HepG2 (cell line): Measurements from ENCODE around the gene NOC3L. TPM values are rescaled to one million over a fixed set of nuclear protein-coding genes. Genes with fewer than 3 reads are reported as not detected.
A peak's percentile ranks its signal among the peaks of the same experiment; 100 is the strongest.

Source experiments
- AKAP8 ChIP-seq: sonication (generic); formaldehyde crosslinking; IDR thresholded peaks from 2 replicates; pipeline ENCODE4 v1.5.1; 2020; ENCODE audit warnings: mild to moderate bottlenecking, missing genetic modification reagents
- BRCA1 ChIP-seq: sonication (generic); formaldehyde crosslinking; IDR thresholded peaks from 2 replicates; pipeline ENCODE4 v1.4.0; 2020; ENCODE audit warnings: missing genetic modification reagents
- ELK4 ChIP-seq: sonication (generic); formaldehyde crosslinking; IDR thresholded peaks from 2 replicates; pipeline ENCODE4 v1.9.0; 2021; ENCODE audit warnings: missing genetic modification reagents, borderline replicate concordance
- HBP1 ChIP-seq: IDR thresholded peaks from 2 replicates; pipeline ENCODE4 v1.6.1; 2016; ENCODE audit warnings: low read depth, control low read depth
- NKX3-1 ChIP-seq: sonication (generic); formaldehyde crosslinking; IDR thresholded peaks from 2 replicates; pipeline ENCODE4 v1.5.0; 2020; ENCODE audit warnings: missing genetic modification reagents
- PHF5A ChIP-seq: IDR thresholded peaks from one replicate; pipeline ENCODE4 v1.6.1; 2018; ENCODE audit warnings: low read depth, missing genetic modification reagents; ENCODE audit not compliant: unreplicated experiment
- SMARCC2 ChIP-seq: fragments of 450-650 bp; IDR thresholded peaks from 2 replicates; pipeline ENCODE4 v1.6.1; 2017; ENCODE audit warnings: antibody characterized with exemption, mild to moderate bottlenecking
- SMYD3 ChIP-seq: sonication (generic); formaldehyde crosslinking; IDR thresholded peaks from 2 replicates; pipeline ENCODE4 v1.8.1; 2023; ENCODE audit warnings: mild to moderate bottlenecking, missing genetic modification reagents
- ZNF256 ChIP-seq: sonication (generic); formaldehyde crosslinking; conservative IDR thresholded peaks from 2 replicates; pipeline ENCODE4 v1.4.0; 2020; ENCODE audit warnings: missing genetic modification reagents
- ZNF546 ChIP-seq: sonication (generic); formaldehyde crosslinking; conservative IDR thresholded peaks from 2 replicates; pipeline ENCODE4 v1.8.1; 2023; ENCODE audit warnings: mild to moderate bottlenecking, missing genetic modification reagents
- ZSCAN29 ChIP-seq: sonication (generic); formaldehyde crosslinking; conservative IDR thresholded peaks from 2 replicates; pipeline ENCODE4 v1.4.0; 2020; ENCODE audit warnings: mild to moderate bottlenecking, missing genetic modification reagents
- polyA plus RNA-seq, 8 experiments: library from polyadenylated mRNA; depleted of rRNA in 3 of 8; stranded (reverse) in 7 of 8; unstranded in 1 of 8; fragments of >200 nt; fragmentation: Illumina TruSeq in 4 of 8; extraction: Trizol in 4 of 8; gene quantifications; 2 replicates each; pipeline versions ENCODE4 v1.2.1 to v1.2.3, GENCODE V29; 2011 to 2016; ENCODE audit warnings: low read depth in 4 of 8, missing spikeins in 1 of 8, mixed read lengths in 1 of 8; ENCODE audit not compliant: insufficient read depth in 1 of 8
- total RNA-seq, 5 experiments: library from RNA; depleted of rRNA; stranded (reverse); fragments of >200 nt; fragmentation: Illumina TruSeq; extraction: Trizol; gene quantifications; 2 replicates each; pipeline ENCODE4 v1.2.3, GENCODE V29; 2016; ENCODE audit warnings: low read depth in 1 of 5
- TF ChIP-seq, protein P1 (sequence below), 2 experiments: sonication (generic) in 1 of 2; formaldehyde crosslinking in 1 of 2; IDR thresholded peaks; 2 replicates each; pipeline versions ENCODE4 v1.4.0 to v1.6.1; 2018 to 2020; ENCODE audit warnings: missing genetic modification reagents in 2 of 2, borderline replicate concordance in 1 of 2, low read depth in 1 of 2, mild to moderate bottlenecking in 1 of 2, missing biosample characterization in 1 of 2
- TF ChIP-seq, protein P2 (sequence below): sonication (generic); formaldehyde crosslinking; conservative IDR thresholded peaks from 2 replicates; pipeline ENCODE4 v1.4.0; 2020; ENCODE audit warnings: missing genetic modification reagents
- TF ChIP-seq, protein P3 (sequence below): fragments of 450-650 bp; IDR thresholded peaks from 2 replicates; pipeline ENCODE4 v1.6.1; 2017; ENCODE audit warnings: mild to moderate bottlenecking
- TF ChIP-seq, protein P4 (sequence below): sonication (generic); formaldehyde crosslinking; IDR thresholded peaks from 2 replicates; pipeline ENCODE4 v1.4.0; 2020; ENCODE audit warnings: mild to moderate bottlenecking, missing genetic modification reagents

NOC3L gene
- total and polyA plus RNA-seq, 2 of the 13 experiments (the other 11 are each of a cell fraction or from before 2014, with no cell fraction given) = 7.8 to 36.6 TPM

- TF ChIP-seq, protein P1, sequence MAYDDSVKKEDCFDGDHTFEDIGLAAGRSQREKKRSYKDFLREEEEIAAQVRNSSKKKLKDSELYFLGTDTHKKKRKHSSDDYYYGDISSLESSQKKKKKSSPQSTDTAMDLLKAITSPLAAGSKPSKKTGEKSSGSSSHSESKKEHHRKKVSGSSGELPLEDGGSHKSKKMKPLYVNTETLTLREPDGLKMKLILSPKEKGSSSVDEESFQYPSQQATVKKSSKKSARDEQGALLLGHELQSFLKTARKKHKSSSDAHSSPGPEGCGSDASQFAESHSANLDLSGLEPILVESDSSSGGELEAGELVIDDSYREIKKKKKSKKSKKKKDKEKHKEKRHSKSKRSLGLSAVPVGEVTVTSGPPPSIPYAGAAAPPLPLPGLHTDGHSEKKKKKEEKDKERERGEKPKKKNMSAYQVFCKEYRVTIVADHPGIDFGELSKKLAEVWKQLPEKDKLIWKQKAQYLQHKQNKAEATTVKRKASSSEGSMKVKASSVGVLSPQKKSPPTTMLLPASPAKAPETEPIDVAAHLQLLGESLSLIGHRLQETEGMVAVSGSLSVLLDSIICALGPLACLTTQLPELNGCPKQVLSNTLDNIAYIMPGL (CRISPR knock-in tag; IDR thresholded peaks at IDR 0.05; ENCODE audit: borderline replicate concordance in 1 of 2, low read depth in 1 of 2) = peak; percentile 96 to 97
- TF ChIP-seq BRCA1 (CRISPR knock-in tag) = peak; percentile 95; the same call in 1 of the 2 replicates
- no peak for TF ChIP-seq SMARCC2
- TF ChIP-seq ELK4 (CRISPR knock-in tag) = peak; percentile 91; the same call in 1 of the 2 replicates
- TF ChIP-seq ZNF256 (CRISPR knock-in tag) = peak; percentile 88; the same call in 1 of the 2 replicates
- TF ChIP-seq ZSCAN29 (CRISPR knock-in tag) = peak; percentile 39; the same call in 1 of the 2 replicates
- TF ChIP-seq NKX3-1 (CRISPR knock-in tag) = peak; percentile 98; the same call in 1 of the 2 replicates
- TF ChIP-seq, protein P2, sequence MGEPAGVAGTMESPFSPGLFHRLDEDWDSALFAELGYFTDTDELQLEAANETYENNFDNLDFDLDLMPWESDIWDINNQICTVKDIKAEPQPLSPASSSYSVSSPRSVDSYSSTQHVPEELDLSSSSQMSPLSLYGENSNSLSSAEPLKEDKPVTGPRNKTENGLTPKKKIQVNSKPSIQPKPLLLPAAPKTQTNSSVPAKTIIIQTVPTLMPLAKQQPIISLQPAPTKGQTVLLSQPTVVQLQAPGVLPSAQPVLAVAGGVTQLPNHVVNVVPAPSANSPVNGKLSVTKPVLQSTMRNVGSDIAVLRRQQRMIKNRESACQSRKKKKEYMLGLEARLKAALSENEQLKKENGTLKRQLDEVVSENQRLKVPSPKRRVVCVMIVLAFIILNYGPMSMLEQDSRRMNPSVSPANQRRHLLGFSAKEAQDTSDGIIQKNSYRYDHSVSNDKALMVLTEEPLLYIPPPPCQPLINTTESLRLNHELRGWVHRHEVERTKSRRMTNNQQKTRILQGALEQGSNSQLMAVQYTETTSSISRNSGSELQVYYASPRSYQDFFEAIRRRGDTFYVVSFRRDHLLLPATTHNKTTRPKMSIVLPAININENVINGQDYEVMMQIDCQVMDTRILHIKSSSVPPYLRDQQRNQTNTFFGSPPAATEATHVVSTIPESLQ (CRISPR knock-in tag) = no peak
- no peak for TF ChIP-seq PHF5A (CRISPR knock-in tag)
- TF ChIP-seq, protein P3, sequence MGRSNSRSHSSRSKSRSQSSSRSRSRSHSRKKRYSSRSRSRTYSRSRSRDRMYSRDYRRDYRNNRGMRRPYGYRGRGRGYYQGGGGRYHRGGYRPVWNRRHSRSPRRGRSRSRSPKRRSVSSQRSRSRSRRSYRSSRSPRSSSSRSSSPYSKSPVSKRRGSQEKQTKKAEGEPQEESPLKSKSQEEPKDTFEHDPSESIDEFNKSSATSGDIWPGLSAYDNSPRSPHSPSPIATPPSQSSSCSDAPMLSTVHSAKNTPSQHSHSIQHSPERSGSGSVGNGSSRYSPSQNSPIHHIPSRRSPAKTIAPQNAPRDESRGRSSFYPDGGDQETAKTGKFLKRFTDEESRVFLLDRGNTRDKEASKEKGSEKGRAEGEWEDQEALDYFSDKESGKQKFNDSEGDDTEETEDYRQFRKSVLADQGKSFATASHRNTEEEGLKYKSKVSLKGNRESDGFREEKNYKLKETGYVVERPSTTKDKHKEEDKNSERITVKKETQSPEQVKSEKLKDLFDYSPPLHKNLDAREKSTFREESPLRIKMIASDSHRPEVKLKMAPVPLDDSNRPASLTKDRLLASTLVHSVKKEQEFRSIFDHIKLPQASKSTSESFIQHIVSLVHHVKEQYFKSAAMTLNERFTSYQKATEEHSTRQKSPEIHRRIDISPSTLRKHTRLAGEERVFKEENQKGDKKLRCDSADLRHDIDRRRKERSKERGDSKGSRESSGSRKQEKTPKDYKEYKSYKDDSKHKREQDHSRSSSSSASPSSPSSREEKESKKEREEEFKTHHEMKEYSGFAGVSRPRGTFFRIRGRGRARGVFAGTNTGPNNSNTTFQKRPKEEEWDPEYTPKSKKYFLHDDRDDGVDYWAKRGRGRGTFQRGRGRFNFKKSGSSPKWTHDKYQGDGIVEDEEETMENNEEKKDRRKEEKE = no peak
- peak; percentile 99 for TF ChIP-seq SMYD3 (CRISPR knock-in tag)
- TF ChIP-seq HBP1 (CRISPR knock-in tag) = peak; percentile 98
- TF ChIP-seq ZNF546 = peak; percentile 97
- TF ChIP-seq, protein P4, sequence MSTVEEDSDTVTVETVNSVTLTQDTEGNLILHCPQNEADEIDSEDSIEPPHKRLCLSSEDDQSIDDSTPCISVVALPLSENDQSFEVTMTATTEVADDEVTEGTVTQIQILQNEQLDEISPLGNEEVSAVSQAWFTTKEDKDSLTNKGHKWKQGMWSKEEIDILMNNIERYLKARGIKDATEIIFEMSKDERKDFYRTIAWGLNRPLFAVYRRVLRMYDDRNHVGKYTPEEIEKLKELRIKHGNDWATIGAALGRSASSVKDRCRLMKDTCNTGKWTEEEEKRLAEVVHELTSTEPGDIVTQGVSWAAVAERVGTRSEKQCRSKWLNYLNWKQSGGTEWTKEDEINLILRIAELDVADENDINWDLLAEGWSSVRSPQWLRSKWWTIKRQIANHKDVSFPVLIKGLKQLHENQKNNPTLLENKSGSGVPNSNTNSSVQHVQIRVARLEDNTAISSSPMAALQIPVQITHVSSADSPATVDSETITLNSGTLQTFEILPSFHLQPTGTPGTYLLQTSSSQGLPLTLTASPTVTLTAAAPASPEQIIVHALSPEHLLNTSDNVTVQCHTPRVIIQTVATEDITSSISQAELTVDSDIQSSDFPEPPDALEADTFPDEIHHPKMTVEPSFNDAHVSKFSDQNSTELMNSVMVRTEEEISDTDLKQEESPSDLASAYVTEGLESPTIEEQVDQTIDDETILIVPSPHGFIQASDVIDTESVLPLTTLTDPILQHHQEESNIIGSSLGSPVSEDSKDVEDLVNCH (CRISPR knock-in tag) = no peak; the same call in 1 of the 2 replicates
- 0 out of 2 replicates have a peak, but pooled peaks have one; percentile 59 for TF ChIP-seq AKAP8
Measured at GRCh38 chr10:94362360-94363250, at the start of gene NOC3L (continued).
